H1 (cell line): Measurements from ENCODE around the gene C2CD3. TPM values are rescaled to one million over a fixed set of nuclear protein-coding genes. Genes with fewer than 3 reads are reported as not detected.
"Not testable (repeated sequence)": the region's sequence is repeated elsewhere in the genome, so short reads cannot be mapped to it uniquely, and the experiment has no call there.

ENCODE experiments used
- CTCF ChIA-PET: fragments of 300-600 bp; sonication (Branson Sonifier 250); formaldehyde crosslinking; loops from one replicate; lab custom pipeline; 2021; ENCODE audit not compliant: partially characterized antibody; lab: Charles Lee
- POLR2A ChIA-PET: fragments of 300-600 bp; sonication (Branson Sonifier 250); formaldehyde crosslinking; loops from one replicate; lab custom pipeline; 2021; ENCODE audit warnings: inconsistent platforms; ENCODE audit not compliant: partially characterized antibody; lab: Charles Lee
- DNase-seq, 2 experiments: peaks; one replicate each; pipeline versions ENCODE4 v3.0.0 to v3.0.0-alpha.2; 2010 to 2022; ENCODE audit warnings: low spot score in 2 of 2, low read depth in 1 of 2, mixed read lengths in 1 of 2
- FAIRE-seq: peaks from 2 replicates; lab custom pipeline; 2011; peaks lifted over from hg19 to GRCh38; lab: Jason Lieb, UNC
- H2AFZ ChIP-seq: 2 replicates; pipeline ENCODE4 v1.8.1; 2012; ENCODE audit warnings: low read length, inconsistent platforms
- H2AK5ac ChIP-seq: 2 replicates; pipeline ENCODE4 v1.6.1; 2013; ENCODE audit warnings: low read depth, low read length
- H2BK120ac ChIP-seq: replicated peaks from 2 replicates; pipeline ENCODE3; 2013; ENCODE audit warnings: low read depth, low read length, inconsistent platforms
- H2BK12ac ChIP-seq: 2 replicates; pipeline ENCODE4 v1.6.1; 2013; ENCODE audit warnings: low read depth, low read length
- H2BK15ac ChIP-seq: 2 replicates; pipeline ENCODE4 v1.6.1; 2013; ENCODE audit warnings: low read length
- H2BK20ac ChIP-seq: 2 replicates; pipeline ENCODE4 v1.6.1; 2013; ENCODE audit warnings: low read length
- H2BK5ac ChIP-seq: 2 replicates; pipeline ENCODE4 v1.6.1; 2013; ENCODE audit warnings: low read depth, low read length
- H3K14ac ChIP-seq: 2 replicates; pipeline ENCODE4 v1.6.1; 2013; ENCODE audit warnings: inconsistent platforms; ENCODE audit not compliant: insufficient read length
- H3K18ac ChIP-seq: 2 replicates; pipeline ENCODE4 v1.6.1; 2013; ENCODE audit warnings: low read length; ENCODE audit errors: extremely low read depth
- H3K23ac ChIP-seq: 2 replicates; pipeline ENCODE4 v1.6.1; 2013; ENCODE audit warnings: inconsistent platforms; ENCODE audit not compliant: insufficient read length
- H3K23me2 ChIP-seq: 2 replicates; pipeline ENCODE4 v1.6.1; 2013; ENCODE audit warnings: low read depth, low read length
- H3K27ac ChIP-seq: 2 replicates; pipeline ENCODE4 v1.6.1; 2011; ENCODE audit warnings: low read depth, low read length, inconsistent platforms
- H3K27me3 ChIP-seq, 4 experiments: replicated peaks in 1 of 4; 1 replicate in 1 of 4; 2 replicates in 3 of 4; pipeline versions ENCODE4 v1.6.1 to v1.8.1; 2011 to 2013; ENCODE audit warnings: low read length in 3 of 4, mild to moderate bottlenecking in 3 of 4, inconsistent platforms in 2 of 4, mixed read lengths in 2 of 4, moderate library complexity in 1 of 4; ENCODE audit not compliant: control insufficient read depth in 3 of 4, insufficient read depth in 3 of 4; ENCODE audit errors: extremely low read depth in 1 of 4
- H3K36me3 ChIP-seq, 4 experiments: 2 replicates each; pipeline versions ENCODE4 v1.6.1 to v1.8.1; 2011 to 2013; ENCODE audit warnings: mild to moderate bottlenecking in 4 of 4, low read length in 3 of 4, moderate library complexity in 2 of 4, control low read depth in 1 of 4, inconsistent platforms in 1 of 4; ENCODE audit not compliant: insufficient read depth in 4 of 4, control insufficient read depth in 2 of 4
- H3K4ac ChIP-seq: replicated peaks from 2 replicates; pipeline ENCODE3; 2013; ENCODE audit warnings: low read length, low read depth, mixed read lengths, inconsistent platforms; ENCODE audit not compliant: insufficient read length
- H3K4me1 ChIP-seq, 4 experiments: replicated peaks in 1 of 4; 1 replicate in 1 of 4; 2 replicates in 3 of 4; pipeline versions ENCODE4 v1.6.1 to v1.8.1; 2011 to 2013; ENCODE audit warnings: low read length in 3 of 4, inconsistent platforms in 2 of 4, mixed read lengths in 1 of 4; ENCODE audit not compliant: insufficient read depth in 4 of 4, control insufficient read depth in 3 of 4
- H3K4me2 ChIP-seq, 2 experiments: 2 replicates each; pipeline versions ENCODE4 v1.6.1 to v1.8.1; 2011 to 2013; ENCODE audit warnings: low read depth in 2 of 2, low read length in 2 of 2, control low read depth in 1 of 2, inconsistent platforms in 1 of 2, mild to moderate bottlenecking in 1 of 2; ENCODE audit not compliant: insufficient read depth in 1 of 2
- H3K4me3 ChIP-seq, 4 experiments: fragments of 200-600, 300-600 bp in 1 of 4; sonication (generic), shearing (Covaris generic), sonication (Bioruptor Twin) in 1 of 4; 2 replicates each; pipeline versions ENCODE4 v1.5.1 to v1.8.1; 2011 to 2016; ENCODE audit warnings: low read length in 4 of 4, low read depth in 3 of 4, control low read depth in 2 of 4, inconsistent platforms in 2 of 4, mild to moderate bottlenecking in 2 of 4, mixed read lengths in 1 of 4, moderate library complexity in 1 of 4; ENCODE audit not compliant: insufficient read depth in 2 of 4; ENCODE audit errors: extremely low read depth in 1 of 4
- H3K56ac ChIP-seq: replicated peaks from 2 replicates; pipeline ENCODE3; 2013; ENCODE audit warnings: low read depth, mild to moderate bottlenecking, mixed read lengths, low read length, inconsistent platforms; ENCODE audit not compliant: insufficient read length
- H3K79me1 ChIP-seq: 2 replicates; pipeline ENCODE4 v1.6.1; 2013; ENCODE audit warnings: low read depth, low read length, control low read depth
- H3K79me2 ChIP-seq, 2 experiments: 2 replicates each; pipeline versions ENCODE4 v1.6.1 to v1.8.1; 2012 to 2013; ENCODE audit warnings: low read length in 2 of 2, mild to moderate bottlenecking in 2 of 2, inconsistent platforms in 1 of 2; ENCODE audit not compliant: insufficient read depth in 2 of 2, control insufficient read depth in 1 of 2
- H3K9ac ChIP-seq, 4 experiments: replicated peaks in 1 of 4; 1 replicate in 1 of 4; 2 replicates in 3 of 4; pipeline versions ENCODE4 v1.6.1 to v1.8.1; 2011 to 2013; ENCODE audit warnings: low read depth in 3 of 4, low read length in 3 of 4, control low read depth in 2 of 4, mild to moderate bottlenecking in 2 of 4, moderate library complexity in 2 of 4, inconsistent platforms in 1 of 4; ENCODE audit errors: extremely low read depth in 1 of 4
- H3K9me3 ChIP-seq, 2 experiments: 2 replicates each; pipeline versions ENCODE4 v1.6.1 to v1.8.1; 2012 to 2013; ENCODE audit warnings: mild to moderate bottlenecking in 2 of 2, moderate library complexity in 2 of 2, control low read depth in 1 of 2, inconsistent platforms in 1 of 2, low read depth in 1 of 2, low read length in 1 of 2, mixed read lengths in 1 of 2; ENCODE audit not compliant: insufficient read depth in 2 of 2
- H4K20me1 ChIP-seq, 2 experiments: replicated peaks in 1 of 2; 2 replicates each; pipeline versions ENCODE3 to v1.8.1; 2011 to 2013; ENCODE audit warnings: inconsistent platforms in 2 of 2, low read length in 2 of 2, mild to moderate bottlenecking in 1 of 2; ENCODE audit not compliant: insufficient read depth in 2 of 2, control insufficient read depth in 1 of 2
- H4K5ac ChIP-seq: 2 replicates; pipeline ENCODE4 v1.6.1; 2013; ENCODE audit warnings: low read length, low read depth, mixed read lengths, inconsistent platforms; ENCODE audit not compliant: insufficient read length
- H4K8ac ChIP-seq: 2 replicates; pipeline ENCODE4 v1.8.0; 2013; ENCODE audit warnings: mild to moderate bottlenecking, moderate library complexity, low read length, inconsistent platforms; ENCODE audit not compliant: insufficient read depth; ENCODE audit errors: extremely low read depth
- H4K91ac ChIP-seq: replicated peaks from 2 replicates; pipeline ENCODE3; 2013; ENCODE audit warnings: low read length, mixed read lengths, inconsistent platforms; ENCODE audit not compliant: insufficient read length
- WGBS, 2 experiments: shearing (Covaris generic) in 1 of 2; methylation state at CpG; one replicate each; pipeline versions ENCODE4 v1.1.6 to v1.1.7; 2013 to 2015; ENCODE audit warnings: low lambda C conversion rate in 2 of 2, mixed read lengths in 2 of 2, inconsistent platforms in 1 of 2, low coverage in 1 of 2, missing lambda C conversion rate in 1 of 2; ENCODE audit not compliant: insufficient replicate concordance in 2 of 2, insufficient coverage in 1 of 2, insufficient read length in 1 of 2; ENCODE audit errors: extremely low coverage in 1 of 2, missing lambda C conversion rate in 1 of 2; 5-methylcytosine and 5-hydroxymethylcytosine counted together
- polyA plus RNA-seq, 7 experiments: library from polyadenylated mRNA; depleted of rRNA in 3 of 7; stranded (reverse) in 5 of 7; unstranded in 2 of 7; fragments of >200 nt in 5 of 7; fragments of 200-250 nt in 2 of 7; gene quantifications; 1 replicate in 5 of 7; 2 replicates in 1 of 7; 4 replicates in 1 of 7; pipeline versions ENCODE4 v1.2.1 to v1.2.3, GENCODE V29; 2011 to 2013; ENCODE audit warnings: missing spikeins in 2 of 7, mixed read lengths in 2 of 7
- total RNA-seq: library from RNA; stranded (reverse); fragmentation: NEBNext Ultra II Directional; extraction: Animal tissue kit (Norgen Biotek cat#: 25700); gene quantifications from 2 replicates; pipeline ENCODE4 v1.2.1, GENCODE V29; 2021

Gene C2CD3
- total and polyA plus RNA-seq, 2 of the 8 experiments (the other 6 are each of a cell fraction or from before 2014, with no cell fraction given), result 11.0 to 29.1 TPM

- H4K5ac ChIP-seq, H4K91ac ChIP-seq, H3K79me2 ChIP-seq, H3K9me3 ChIP-seq, H2BK20ac ChIP-seq, H4K20me1 ChIP-seq, H2AFZ ChIP-seq, H3K4me2 ChIP-seq, H3K27ac ChIP-seq, H2BK15ac ChIP-seq, H3K9ac ChIP-seq, H3K27me3 ChIP-seq, H3K4me1 ChIP-seq, H3K14ac ChIP-seq, H2BK12ac ChIP-seq, H3K79me1 ChIP-seq, H2AK5ac ChIP-seq, H3K56ac ChIP-seq, H3K4ac ChIP-seq, H3K4me3 ChIP-seq, H2BK5ac ChIP-seq, H2BK120ac ChIP-seq, H3K23ac ChIP-seq, H3K18ac ChIP-seq, H3K23me2 ChIP-seq, DNase-seq, H3K36me3 ChIP-seq, H4K8ac ChIP-seq, FAIRE-seq: not testable (repeated sequence)
- POLR2A ChIA-PET, result interaction anchor here (0.6 kb wide), 1 partner anchor 670 kb away, joined by 5 read pairs; no protein-coding TSS in a partner anchor
- CTCF ChIA-PET, result interaction anchor here (0.9 kb wide), 1 partner anchor 10 kb away, joined by 3 read pairs; no protein-coding TSS in a partner anchor
These were observed 104.1 kb downstream of the C2CD3 start for GRCh38 chr11:74066663-74067062.

GRCh38 chr11:74065534-74065933 lies 105.3 kb downstream of the C2CD3 start:
- H4K8ac ChIP-seq, H3K23ac ChIP-seq, H2BK12ac ChIP-seq, H3K4me3 ChIP-seq, H2AK5ac ChIP-seq, DNase-seq, H4K20me1 ChIP-seq, H2BK120ac ChIP-seq, H3K4ac ChIP-seq, H4K91ac ChIP-seq, H2BK5ac ChIP-seq, H3K23me2 ChIP-seq, FAIRE-seq, H3K27me3 ChIP-seq, H3K9me3 ChIP-seq, H3K4me1 ChIP-seq, H3K36me3 ChIP-seq, H2AFZ ChIP-seq, H4K5ac ChIP-seq, H3K18ac ChIP-seq, H3K56ac ChIP-seq, H2BK20ac ChIP-seq, H3K9ac ChIP-seq, POLR2A ChIA-PET, H3K79me1 ChIP-seq, H3K27ac ChIP-seq, H3K14ac ChIP-seq, H2BK15ac ChIP-seq, H3K79me2 ChIP-seq, H3K4me2 ChIP-seq: not testable (repeated sequence)
- 96% methylated on average over 2 of the region's 3 CpGs; no CpG with 5 or more reads in 1 of the 2 experiments for WGBS, 2 experiments
- CTCF ChIA-PET, result interaction anchor here (0.9 kb wide), 1 partner anchor 11 kb away, joined by 3 read pairs; no protein-coding TSS in a partner anchor
